ENCODE results near the gene RDM1. TPM values are rescaled to one million over a fixed set of nuclear protein-coding genes. Genes with fewer than 3 reads are reported as not detected.

Gene RDM1
- total RNA-seq, 1 experiment from 2014 or later, result 6.2 TPM

DNA sequence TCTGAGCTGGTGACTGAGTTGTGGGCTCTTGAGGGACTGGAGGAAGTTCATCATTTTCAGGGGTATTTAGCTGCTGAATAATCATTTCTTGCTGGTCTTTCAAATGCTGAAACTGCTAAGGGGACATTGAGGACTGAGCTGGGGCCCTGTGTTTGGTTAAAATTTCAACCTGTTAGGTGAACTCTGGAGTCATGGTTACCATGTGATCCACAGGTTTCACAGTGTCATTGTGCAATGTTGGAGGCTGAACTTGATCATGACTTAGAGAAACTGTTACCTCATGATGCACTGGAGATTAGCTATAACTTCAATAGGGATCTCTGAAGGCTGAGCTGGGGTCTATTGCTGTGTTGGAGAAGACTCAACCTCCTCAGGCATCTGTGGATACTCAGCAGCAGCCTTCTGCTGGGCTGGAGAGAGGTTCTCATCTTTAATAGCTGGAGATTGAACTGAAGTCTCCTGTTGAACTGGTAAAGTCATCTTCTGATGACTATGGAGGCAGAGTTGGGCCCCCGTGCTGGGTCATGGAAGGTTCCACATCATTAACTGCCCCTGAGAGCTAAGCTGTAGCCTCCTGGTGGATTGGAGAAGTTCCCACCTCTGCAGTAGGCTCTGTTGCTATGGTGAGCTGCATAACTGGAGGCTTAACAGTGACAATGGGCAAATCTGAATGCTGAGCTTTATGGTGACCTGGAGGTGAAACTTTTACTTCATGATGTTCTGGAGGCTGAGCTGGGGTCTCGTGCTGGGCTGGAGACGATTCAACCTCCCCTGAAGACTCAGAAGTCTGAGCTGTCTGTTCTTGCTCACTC is 15.2 kb downstream of the RDM1 start:
- H3K4me3 Mint-ChIP-seq (ENCODE audit: low read depth, unreplicated experiment), result no peak overlapping the region
- BruUV-seq (replicated peaks), result no TSS peak

GRCh38 chr17:35914354-35914753 is 16.2 kb downstream of the RDM1 start:
- intact Hi-C loops (cut with micrococcal nuclease; ENCODE audit: unreplicated experiment), result no loop called here
- Mint-ChIP-seq H3K27ac (ENCODE audit: unreplicated experiment) (no peak overlapping the region), H3K9me3 (ENCODE audit: low read depth, unreplicated experiment) (peaks cover 3% of the 10 kb centered on the region), H3K4me1 (ENCODE audit: low read depth, unreplicated experiment) (no peaks in the 10 kb centered on the region), H3K4me3 (ENCODE audit: low read depth, unreplicated experiment) (no peak overlapping the region), H3K27me3 (ENCODE audit: unreplicated experiment) (peaks cover 2% of the 10 kb centered on the region), H3K36me3 (ENCODE audit: insufficient read depth, unreplicated experiment) (no peaks in the 10 kb centered on the region)
- no peak for DNase-seq
- BruUV-seq (replicated peaks), result no TSS peak
- TF ChIP-seq CTCF (IDR thresholded peaks at IDR 0.05; ENCODE audit: unreplicated experiment), result no peak
- CTCF ChIA-PET, result no interaction called here

More for the DNA sequence above, 15.2 kb downstream of the RDM1 start:
- Mint-ChIP-seq H3K27me3 (ENCODE audit: unreplicated experiment) (no peaks in the 10 kb centered on the region), H3K4me1 (ENCODE audit: low read depth, unreplicated experiment) (no peaks in the 10 kb centered on the region), H3K27ac (ENCODE audit: unreplicated experiment) (no peak overlapping the region), H3K36me3 (ENCODE audit: insufficient read depth, unreplicated experiment) (no peaks in the 10 kb centered on the region), H3K9me3 (ENCODE audit: low read depth, unreplicated experiment) (peaks cover 3% of the 10 kb centered on the region)
- TF ChIP-seq CTCF (IDR thresholded peaks at IDR 0.05; ENCODE audit: unreplicated experiment), result no peak
- CTCF ChIA-PET, result interaction anchor here (0.6 to 0.7 kb wide), 2 partner anchors 12 to 74 kb away, joined by 3 to 4 read pairs; no protein-coding TSS in a partner anchor
- DNase-seq, result no peak
- intact Hi-C loops (cut with micrococcal nuclease; ENCODE audit: unreplicated experiment), result no loop called here

GRCh38 chr17:35913609-35914008 is 17.0 kb downstream of the RDM1 start:
- Mint-ChIP-seq H3K9me3 (ENCODE audit: low read depth, unreplicated experiment) (peaks cover 3% of the 10 kb centered on the region), H3K4me3 (ENCODE audit: low read depth, unreplicated experiment) (no peak overlapping the region), H3K36me3 (ENCODE audit: insufficient read depth, unreplicated experiment) (no peaks in the 10 kb centered on the region), H3K27me3 (ENCODE audit: unreplicated experiment) (peaks cover 9% of the 10 kb centered on the region), H3K27ac (ENCODE audit: unreplicated experiment) (no peak overlapping the region), H3K4me1 (ENCODE audit: low read depth, unreplicated experiment) (no peaks in the 10 kb centered on the region)
- CTCF ChIA-PET, result no interaction called here
- DNase-seq, result no peak
- intact Hi-C loops (cut with micrococcal nuclease; ENCODE audit: unreplicated experiment), result no loop called here
- no TSS peak for BruUV-seq (replicated peaks)
- no peak for TF ChIP-seq CTCF (IDR thresholded peaks at IDR 0.05; ENCODE audit: unreplicated experiment)

- CTCF ChIA-PET, result no interaction called here
Observed at GRCh38 chr17:35912942-35913341, 17.6 kb downstream of the RDM1 start.

More at GRCh38 chr17:35912942-35913341, 17.6 kb downstream of the RDM1 start:
- H3K27ac Mint-ChIP-seq (ENCODE audit: unreplicated experiment), result no peak overlapping the region
- intact Hi-C loops (cut with micrococcal nuclease; ENCODE audit: unreplicated experiment), result no loop called here
- BruUV-seq (replicated peaks), result no TSS peak
- peaks cover 16% of the 10 kb centered on the region for H3K27me3 Mint-ChIP-seq (ENCODE audit: unreplicated experiment)
- H3K4me1 Mint-ChIP-seq (ENCODE audit: low read depth, unreplicated experiment), result no peaks in the 10 kb centered on the region
- no peak for TF ChIP-seq CTCF (IDR thresholded peaks at IDR 0.05; ENCODE audit: unreplicated experiment)
- H3K36me3 Mint-ChIP-seq (ENCODE audit: insufficient read depth, unreplicated experiment), result no peaks in the 10 kb centered on the region
- no peak for DNase-seq
- no peak overlapping the region for H3K4me3 Mint-ChIP-seq (ENCODE audit: low read depth, unreplicated experiment)
- peaks cover 3% of the 10 kb centered on the region for H3K9me3 Mint-ChIP-seq (ENCODE audit: low read depth, unreplicated experiment)
